ENCODE measurements around the gene ST3GAL6. TPM values are rescaled to one million over a fixed set of nuclear protein-coding genes. Genes with fewer than 3 reads are reported as not detected.

The ST3GAL6 gene
- total and polyA plus RNA-seq, 8 donors: 5.8 to 129 (median 13.6) TPM; not detected in 1

- TF ChIP-seq POLR2A (IDR thresholded peaks at IDR 0.05) (no peak), EP300 (IDR thresholded peaks at IDR 0.05) (no peak), POLR2AphosphoS5 (IDR thresholded peaks at IDR 0.05) (no peak)
- TF ChIP-seq, protein P1, sequence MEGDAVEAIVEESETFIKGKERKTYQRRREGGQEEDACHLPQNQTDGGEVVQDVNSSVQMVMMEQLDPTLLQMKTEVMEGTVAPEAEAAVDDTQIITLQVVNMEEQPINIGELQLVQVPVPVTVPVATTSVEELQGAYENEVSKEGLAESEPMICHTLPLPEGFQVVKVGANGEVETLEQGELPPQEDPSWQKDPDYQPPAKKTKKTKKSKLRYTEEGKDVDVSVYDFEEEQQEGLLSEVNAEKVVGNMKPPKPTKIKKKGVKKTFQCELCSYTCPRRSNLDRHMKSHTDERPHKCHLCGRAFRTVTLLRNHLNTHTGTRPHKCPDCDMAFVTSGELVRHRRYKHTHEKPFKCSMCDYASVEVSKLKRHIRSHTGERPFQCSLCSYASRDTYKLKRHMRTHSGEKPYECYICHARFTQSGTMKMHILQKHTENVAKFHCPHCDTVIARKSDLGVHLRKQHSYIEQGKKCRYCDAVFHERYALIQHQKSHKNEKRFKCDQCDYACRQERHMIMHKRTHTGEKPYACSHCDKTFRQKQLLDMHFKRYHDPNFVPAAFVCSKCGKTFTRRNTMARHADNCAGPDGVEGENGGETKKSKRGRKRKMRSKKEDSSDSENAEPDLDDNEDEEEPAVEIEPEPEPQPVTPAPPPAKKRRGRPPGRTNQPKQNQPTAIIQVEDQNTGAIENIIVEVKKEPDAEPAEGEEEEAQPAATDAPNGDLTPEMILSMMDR (IDR thresholded peaks at IDR 0.05): peak in 5 of 7 experiments; percentile 59 to 85 (median 78)
- Histone ChIP-seq H3K27me3 (no peaks in the 10 kb centered on the region), H3K4me1 (peaks cover 0 to 19% (median 4%) of the 10 kb centered on the region in 4 donors), H3K36me3 (peaks cover 0 to 24% (median 21%) of the 10 kb centered on the region in 4 donors), H3K4me3 (no peak overlapping the region), H3K27ac (peak overlapping the region in 1 of 5 donors; percentile 1), H3K9me3 (no peaks in the 10 kb centered on the region)
- 20 to 44% (median 22%) methylated on average over 3 of the region's 3 CpGs for WGBS, 5 donors
- DNase-seq: peak in 1 of 2 donors; percentile 76
- intact Hi-C loops (cut with DNase I; ENCODE audit: low total_unique reads): loop anchor here (2.0 kb wide), 1 partner anchor 177 kb away; no protein-coding TSS in a partner anchor
These were observed 54.5 kb downstream of the ST3GAL6 start for GRCh38 chr3:98817547-98818041.

GRCh38 chr3:98821063-98821462 is 57.9 kb downstream of the ST3GAL6 start:
- DNase-seq: no peak
- WGBS, 5 donors: 67 to 82% (median 79%) methylated on average over 3 of the region's 3 CpGs
- intact Hi-C loops (cut with DNase I; ENCODE audit: low total_unique reads): no loop called here
- H3K4me3 ChIP-seq: no peak overlapping the region
- no peak overlapping the region for H3K27ac ChIP-seq
- TF ChIP-seq EP300 (IDR thresholded peaks at IDR 0.05): no peak
- no peak for TF ChIP-seq POLR2AphosphoS5 (IDR thresholded peaks at IDR 0.05)
- TF ChIP-seq, protein P1 (IDR thresholded peaks at IDR 0.05): no peak
- no peak for TF ChIP-seq POLR2A (IDR thresholded peaks at IDR 0.05)
- H3K4me1 ChIP-seq: peaks cover 0 to 8% (median 4%) of the 10 kb centered on the region in 4 donors
- H3K27me3 ChIP-seq: no peaks in the 10 kb centered on the region
- H3K9me3 ChIP-seq: no peaks in the 10 kb centered on the region
- peaks cover 0 to 24% (median 15%) of the 10 kb centered on the region in 4 donors for H3K36me3 ChIP-seq

GRCh38 chr3:98823791-98824190 is 60.7 kb downstream of the ST3GAL6 start:
- no peak overlapping the region for H3K4me3 ChIP-seq
- peaks cover 0 to 10% (median 6%) of the 10 kb centered on the region in 4 donors for H3K4me1 ChIP-seq
- DNase-seq: no peak
- 94 to 98% (median 95%) methylated on average over 4 of the region's 4 CpGs for WGBS, 5 donors
- no peaks in the 10 kb centered on the region for H3K9me3 ChIP-seq
- intact Hi-C loops (cut with DNase I; ENCODE audit: low total_unique reads): no loop called here
- H3K27ac ChIP-seq: no peak overlapping the region
- peaks cover 0 to 19% (median 9%) of the 10 kb centered on the region in 4 donors for H3K36me3 ChIP-seq
- TF ChIP-seq POLR2AphosphoS5 (IDR thresholded peaks at IDR 0.05) (no peak), EP300 (IDR thresholded peaks at IDR 0.05) (no peak), POLR2A (IDR thresholded peaks at IDR 0.05) (no peak)
- TF ChIP-seq, protein P1 (IDR thresholded peaks at IDR 0.05): no peak
- H3K27me3 ChIP-seq: no peaks in the 10 kb centered on the region

GRCh38 chr3:98824256-98824655 is 61.1 kb downstream of the ST3GAL6 start:
- no peak for TF ChIP-seq POLR2A (IDR thresholded peaks at IDR 0.05)
- TF ChIP-seq, protein P1 (IDR thresholded peaks at IDR 0.05): no peak
- no peak for TF ChIP-seq POLR2AphosphoS5 (IDR thresholded peaks at IDR 0.05)
- no peak for TF ChIP-seq EP300 (IDR thresholded peaks at IDR 0.05)
- Histone ChIP-seq H3K27me3 (no peaks in the 10 kb centered on the region), H3K4me1 (peaks cover 0 to 10% (median 6%) of the 10 kb centered on the region in 4 donors), H3K9me3 (no peaks in the 10 kb centered on the region), H3K4me3 (no peak overlapping the region), H3K27ac (no peak overlapping the region), H3K36me3 (peaks cover 0 to 15% (median 5%) of the 10 kb centered on the region in 4 donors)
- intact Hi-C loops (cut with DNase I; ENCODE audit: low total_unique reads): no loop called here
- WGBS, 5 donors: 81 to 98% (median 94%) methylated on average over 6 of the region's 6 CpGs
- no peak for DNase-seq
